HG02763 (cell line): ENCODE results near the gene ZFPM1.
"Not testable (repeated sequence)": the region's sequence is repeated elsewhere in the genome, so short reads cannot be mapped to it uniquely, and the experiment has no call there.

ENCODE experiments used
- ATAC-seq: cut with Tn5 transposase; IDR thresholded peaks from one replicate; pipeline ENCODE4 v1.9.1; 2021; ENCODE audit warnings: mild to moderate bottlenecking, moderate library complexity; ENCODE audit not compliant: unreplicated experiment

Gene ZFPM1

GRCh38 chr16:88464447-88465318 lies 11.6 kb downstream of the ZFPM1 start:
- ATAC-seq = no peak

GRCh38 chr16:88465387-88465983 lies 12.4 kb downstream of the ZFPM1 start:
- no peak for ATAC-seq

- no peak for ATAC-seq
Observed at GRCh38 chr16:88466175-88466862, 13.2 kb downstream of the ZFPM1 start.

- ATAC-seq = no peak
Observed at GRCh38 chr16:88466949-88467348, 13.9 kb downstream of the ZFPM1 start.

- no peak for ATAC-seq
Observed at GRCh38 chr16:88467541-88467944, 14.5 kb downstream of the ZFPM1 start.

GRCh38 chr16:88468275-88469129 lies 15.4 kb downstream of the ZFPM1 start:
- ATAC-seq = no peak

- ATAC-seq = no peak
Observed at GRCh38 chr16:88469615-88470395, 16.7 kb downstream of the ZFPM1 start.

- ATAC-seq = not testable (repeated sequence)
Observed at GRCh38 chr16:88470396-88470680, 17.3 kb downstream of the ZFPM1 start.

- not testable (repeated sequence) for ATAC-seq
Observed at GRCh38 chr16:88470696-88471095, 17.6 kb downstream of the ZFPM1 start.

GRCh38 chr16:88471115-88471514 lies 18.0 kb downstream of the ZFPM1 start:
- ATAC-seq = no peak

- no peak for ATAC-seq
Observed at GRCh38 chr16:88471575-88471974, 18.5 kb downstream of the ZFPM1 start.

GRCh38 chr16:88472069-88472468 lies 19.0 kb downstream of the ZFPM1 start:
- ATAC-seq = no peak

GRCh38 chr16:88472637-88473205 lies 19.6 kb downstream of the ZFPM1 start:
- no peak for ATAC-seq

GRCh38 chr16:88473666-88474534 lies 20.8 kb downstream of the ZFPM1 start:
- ATAC-seq = no peak

GRCh38 chr16:88475037-88475436 lies 22.0 kb downstream of the ZFPM1 start:
- no peak for ATAC-seq

GRCh38 chr16:88476203-88476602 lies 23.1 kb downstream of the ZFPM1 start:
- ATAC-seq = no peak

GRCh38 chr16:88476817-88477397 lies 23.8 kb downstream of the ZFPM1 start:
- ATAC-seq = no peak

GRCh38 chr16:88477631-88478519 lies 24.8 kb downstream of the ZFPM1 start:
- ATAC-seq = no peak
